NT2/D1 (cell line): Measurements from ENCODE around the gene VMAC.

Experiments
- DNase-seq: peaks from one replicate; pipeline ENCODE4 v3.0.0-alpha.2; 2011; ENCODE audit warnings: low read depth, low spot score
- H3K27me3 ChIP-seq: 2 replicates; pipeline ENCODE4 v1.6.0; 2011; ENCODE audit warnings: mild to moderate bottlenecking; ENCODE audit not compliant: insufficient read length, insufficient read depth
- H3K36me3 ChIP-seq: 2 replicates; pipeline ENCODE4 v1.6.1; 2011; ENCODE audit warnings: mild to moderate bottlenecking, low read length, mixed read lengths; ENCODE audit not compliant: insufficient read depth, insufficient read length
- H3K4me1 ChIP-seq: 2 replicates; pipeline ENCODE4 v1.5.1; 2011; ENCODE audit not compliant: insufficient read depth, insufficient read length
- H3K4me3 ChIP-seq: 2 replicates; pipeline ENCODE4 v1.5.1; 2011; ENCODE audit warnings: low read depth; ENCODE audit not compliant: insufficient read length
- H3K9ac ChIP-seq: 2 replicates; pipeline ENCODE4 v1.6.0; 2011; ENCODE audit warnings: low read depth; ENCODE audit not compliant: insufficient read length
- H3K9me3 ChIP-seq: 2 replicates; pipeline ENCODE4 v1.5.1; 2011; ENCODE audit warnings: mild to moderate bottlenecking, low read length; ENCODE audit not compliant: insufficient read depth
- SUZ12 ChIP-seq: IDR thresholded peaks from 2 replicates; pipeline ENCODE4 v1.6.1; 2011; ENCODE audit not compliant: insufficient read length, insufficient read depth; ENCODE audit errors: extremely low read depth
- YY1 ChIP-seq: IDR thresholded peaks from 2 replicates; pipeline ENCODE4 v1.6.1; 2011; ENCODE audit not compliant: insufficient read length, insufficient read depth
- ZNF274 ChIP-seq: IDR thresholded peaks from 2 replicates; pipeline ENCODE4 v1.6.1; 2011; ENCODE audit warnings: mild to moderate bottlenecking, low read depth, low read length

Gene VMAC

GRCh38 chr19:5957170-5957569 lies 52.5 kb downstream of the VMAC start:
- no peak overlapping the region for H3K4me3 ChIP-seq
- H3K36me3 ChIP-seq = peaks cover 25% of the 10 kb centered on the region
- H3K27me3 ChIP-seq = no peaks in the 10 kb centered on the region
- no peak overlapping the region for H3K9ac ChIP-seq
- DNase-seq = no peak
- peaks cover 29% of the 10 kb centered on the region for H3K4me1 ChIP-seq
- TF ChIP-seq ZNF274 (no peak), YY1 (no peak), SUZ12 (no peak)
- no peaks in the 10 kb centered on the region for H3K9me3 ChIP-seq

- no peaks in the 10 kb centered on the region for H3K9me3 ChIP-seq
- H3K27me3 ChIP-seq = no peaks in the 10 kb centered on the region
- no peak overlapping the region for H3K4me3 ChIP-seq
- no peak for TF ChIP-seq ZNF274
- peak overlapping the region; percentile 4 for H3K9ac ChIP-seq
- H3K4me1 ChIP-seq = peaks cover 35% of the 10 kb centered on the region
- no peak for DNase-seq
- H3K36me3 ChIP-seq = peaks cover 22% of the 10 kb centered on the region
Measured at GRCh38 chr19:5958074-5958850, 53.6 kb downstream of the VMAC start.

GRCh38 chr19:5958851-5959122 lies 54.1 kb downstream of the VMAC start:
- Histone ChIP-seq H3K4me1 (peaks cover 35% of the 10 kb centered on the region), H3K4me3 (no peak overlapping the region), H3K9me3 (no peaks in the 10 kb centered on the region), H3K9ac (peak overlapping the region; percentile 4), H3K36me3 (peaks cover 26% of the 10 kb centered on the region), H3K27me3 (no peaks in the 10 kb centered on the region)
- DNase-seq = no peak
- no peak for TF ChIP-seq ZNF274
- no peak for TF ChIP-seq YY1
- TF ChIP-seq SUZ12 = no peak

- peaks cover 35% of the 10 kb centered on the region for H3K4me1 ChIP-seq
- H3K9ac ChIP-seq = no peak overlapping the region
- no peaks in the 10 kb centered on the region for H3K27me3 ChIP-seq
- no peak overlapping the region for H3K4me3 ChIP-seq
- peaks cover 33% of the 10 kb centered on the region for H3K36me3 ChIP-seq
- H3K9me3 ChIP-seq = no peaks in the 10 kb centered on the region
- no peak for DNase-seq
- TF ChIP-seq YY1 = no peak
Measured at GRCh38 chr19:5959260-5960004, 54.8 kb downstream of the VMAC start.
